ENCODE measurements around the gene ENTREP3. TPM values are rescaled to one million over a fixed set of nuclear protein-coding genes. Genes with fewer than 3 reads are reported as not detected.
A peak's percentile ranks its signal among the peaks of the same experiment; 100 is the strongest.

The ENTREP3 gene
- total RNA-seq, 2 experiments from 2014 or later: 9.1 to 59.3 TPM

DNA sequence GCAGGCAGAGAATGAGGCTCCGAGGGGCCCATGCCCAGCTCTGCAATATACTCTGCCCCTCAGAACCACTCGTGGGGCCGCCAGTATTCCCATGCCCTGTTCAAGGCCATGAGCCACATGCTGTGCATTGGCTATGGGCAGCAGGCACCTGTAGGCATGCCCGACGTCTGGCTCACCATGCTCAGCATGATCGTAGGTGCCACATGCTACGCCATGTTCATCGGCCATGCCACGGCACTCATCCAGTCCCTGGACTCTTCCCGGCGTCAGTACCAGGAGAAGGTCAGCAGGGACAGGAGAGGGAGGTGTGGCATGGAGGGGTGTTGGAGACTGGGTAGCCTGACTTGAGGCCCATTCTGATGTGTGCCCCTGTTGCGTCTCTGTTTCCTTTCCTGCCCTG, 29.2 kb upstream of the ENTREP3 start:
- no peak for TF ChIP-seq EZH2phosphoT487 (IDR thresholded peaks at IDR 0.05; ENCODE audit: borderline replicate concordance, low read depth, low read length)
- TF ChIP-seq, protein P1, sequence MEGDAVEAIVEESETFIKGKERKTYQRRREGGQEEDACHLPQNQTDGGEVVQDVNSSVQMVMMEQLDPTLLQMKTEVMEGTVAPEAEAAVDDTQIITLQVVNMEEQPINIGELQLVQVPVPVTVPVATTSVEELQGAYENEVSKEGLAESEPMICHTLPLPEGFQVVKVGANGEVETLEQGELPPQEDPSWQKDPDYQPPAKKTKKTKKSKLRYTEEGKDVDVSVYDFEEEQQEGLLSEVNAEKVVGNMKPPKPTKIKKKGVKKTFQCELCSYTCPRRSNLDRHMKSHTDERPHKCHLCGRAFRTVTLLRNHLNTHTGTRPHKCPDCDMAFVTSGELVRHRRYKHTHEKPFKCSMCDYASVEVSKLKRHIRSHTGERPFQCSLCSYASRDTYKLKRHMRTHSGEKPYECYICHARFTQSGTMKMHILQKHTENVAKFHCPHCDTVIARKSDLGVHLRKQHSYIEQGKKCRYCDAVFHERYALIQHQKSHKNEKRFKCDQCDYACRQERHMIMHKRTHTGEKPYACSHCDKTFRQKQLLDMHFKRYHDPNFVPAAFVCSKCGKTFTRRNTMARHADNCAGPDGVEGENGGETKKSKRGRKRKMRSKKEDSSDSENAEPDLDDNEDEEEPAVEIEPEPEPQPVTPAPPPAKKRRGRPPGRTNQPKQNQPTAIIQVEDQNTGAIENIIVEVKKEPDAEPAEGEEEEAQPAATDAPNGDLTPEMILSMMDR (conservative IDR thresholded peaks at IDR 0.05; ENCODE audit: low read length): no peak
- no TSS peak for BruUV-seq (replicated peaks)
- Histone ChIP-seq H3K9me3 (ENCODE audit: low read length) (no peaks in the 10 kb centered on the region), H3K4me3 (ENCODE audit: low read depth, low read length, poor library complexity, severe bottlenecking) (no peak overlapping the region), H3K9me2 (ENCODE audit: insufficient read depth, low read length) (no peaks in the 10 kb centered on the region), H3K27ac (ENCODE audit: low read depth, low read length, poor library complexity, severe bottlenecking) (no peak overlapping the region), H3K4me1 (ENCODE audit: insufficient read depth, low read length, poor library complexity, severe bottlenecking) (no peaks in the 10 kb centered on the region), H4K20me1 (ENCODE audit: insufficient read depth, low read length) (no peaks in the 10 kb centered on the region), H2AFZ (ENCODE audit: low read length) (no peak overlapping the region), H3K79me2 (ENCODE audit: insufficient read depth, low read depth, low read length) (no peaks in the 10 kb centered on the region), H3K4me2 (ENCODE audit: low read length) (no peak overlapping the region), H3K36me3 (ENCODE audit: insufficient read depth, low read length) (peaks cover 4% of the 10 kb centered on the region; the same call in 1 of the 2 replicates)
- ChIA-PET POLR2A (no interaction called here), CTCF (ENCODE audit: unreplicated experiment) (no interaction called here)
- intact Hi-C loops (cut with micrococcal nuclease; ENCODE audit: unreplicated experiment): no loop called here
- DNase-seq (ENCODE audit: low spot score): no peak

- no peaks in the 10 kb centered on the region for H3K9me2 ChIP-seq (ENCODE audit: insufficient read depth, low read length)
- H4K20me1 ChIP-seq (ENCODE audit: insufficient read depth, low read length): no peaks in the 10 kb centered on the region
- H3K4me1 ChIP-seq (ENCODE audit: insufficient read depth, low read length, poor library complexity, severe bottlenecking): peaks cover 14% of the 10 kb centered on the region
- no peaks in the 10 kb centered on the region for H3K9me3 ChIP-seq (ENCODE audit: low read length)
- DNase-seq (ENCODE audit: low spot score): no peak
- peaks cover 4% of the 10 kb centered on the region; the same call in 1 of the 2 replicates for H3K36me3 ChIP-seq (ENCODE audit: insufficient read depth, low read length)
- TF ChIP-seq, protein P1 (conservative IDR thresholded peaks at IDR 0.05; ENCODE audit: low read length): no peak
- no peak for TF ChIP-seq EZH2phosphoT487 (IDR thresholded peaks at IDR 0.05; ENCODE audit: borderline replicate concordance, low read depth, low read length)
- no peak overlapping the region for H2AFZ ChIP-seq (ENCODE audit: low read length)
- BruUV-seq (replicated peaks): no TSS peak
- no peak overlapping the region for H3K4me3 ChIP-seq (ENCODE audit: low read depth, low read length, poor library complexity, severe bottlenecking)
- H3K4me2 ChIP-seq (ENCODE audit: low read length): no peak overlapping the region
- CTCF ChIA-PET (ENCODE audit: unreplicated experiment): no interaction called here
- POLR2A ChIA-PET: no interaction called here
- no peak overlapping the region for H3K27ac ChIP-seq (ENCODE audit: low read depth, low read length, poor library complexity, severe bottlenecking)
- H3K79me2 ChIP-seq (ENCODE audit: insufficient read depth, low read depth, low read length): no peaks in the 10 kb centered on the region; the same call in 1 of the 2 replicates
- intact Hi-C loops (cut with micrococcal nuclease; ENCODE audit: unreplicated experiment): no loop called here
These were observed 27.3 kb upstream of the ENTREP3 start for GRCh38 chr1:155282488-155283091.

GRCh38 chr1:155279268-155279667, 24.0 kb upstream of the ENTREP3 start:
- no peak overlapping the region for H3K27ac ChIP-seq (ENCODE audit: low read depth, low read length, poor library complexity, severe bottlenecking)
- H3K4me3 ChIP-seq (ENCODE audit: low read depth, low read length, poor library complexity, severe bottlenecking): no peak overlapping the region
- CTCF ChIA-PET (ENCODE audit: unreplicated experiment): no interaction called here
- BruUV-seq (replicated peaks): no TSS peak
- peaks cover 4% of the 10 kb centered on the region; the same call in 1 of the 2 replicates for H3K36me3 ChIP-seq (ENCODE audit: insufficient read depth, low read length)
- POLR2A ChIA-PET: no interaction called here
- DNase-seq (ENCODE audit: low spot score): no peak
- peaks cover 30% of the 10 kb centered on the region for H3K4me1 ChIP-seq (ENCODE audit: insufficient read depth, low read length, poor library complexity, severe bottlenecking)
- no peak overlapping the region for H2AFZ ChIP-seq (ENCODE audit: low read length)
- H4K20me1 ChIP-seq (ENCODE audit: insufficient read depth, low read length): no peaks in the 10 kb centered on the region
- TF ChIP-seq, protein P1 (conservative IDR thresholded peaks at IDR 0.05; ENCODE audit: low read length): no peak
- TF ChIP-seq EZH2phosphoT487 (IDR thresholded peaks at IDR 0.05; ENCODE audit: borderline replicate concordance, low read depth, low read length): no peak
- H3K4me2 ChIP-seq (ENCODE audit: low read length): peak overlapping the region; percentile 100
- H3K9me3 ChIP-seq (ENCODE audit: low read length): no peaks in the 10 kb centered on the region
- intact Hi-C loops (cut with micrococcal nuclease; ENCODE audit: unreplicated experiment): loop anchor here (10.0 kb wide), 1 partner anchor 226 kb away; no protein-coding TSS in a partner anchor
- no peaks in the 10 kb centered on the region; the same call in 1 of the 2 replicates for H3K79me2 ChIP-seq (ENCODE audit: insufficient read depth, low read depth, low read length)
- no peaks in the 10 kb centered on the region for H3K9me2 ChIP-seq (ENCODE audit: insufficient read depth, low read length)
